GM21390 (cell line): ENCODE measurements around the gene SNX30.

ENCODE experiments used
- ATAC-seq: cut with Tn5 transposase; IDR thresholded peaks from one replicate; pipeline ENCODE4 v1.9.1; 2021; ENCODE audit not compliant: unreplicated experiment

The SNX30 gene

GRCh38 chr9:112819635-112820496 is 69.3 kb downstream of the SNX30 start:
- no peak for ATAC-seq

GRCh38 chr9:112820881-112821280 is 70.3 kb downstream of the SNX30 start:
- no peak for ATAC-seq

DNA sequence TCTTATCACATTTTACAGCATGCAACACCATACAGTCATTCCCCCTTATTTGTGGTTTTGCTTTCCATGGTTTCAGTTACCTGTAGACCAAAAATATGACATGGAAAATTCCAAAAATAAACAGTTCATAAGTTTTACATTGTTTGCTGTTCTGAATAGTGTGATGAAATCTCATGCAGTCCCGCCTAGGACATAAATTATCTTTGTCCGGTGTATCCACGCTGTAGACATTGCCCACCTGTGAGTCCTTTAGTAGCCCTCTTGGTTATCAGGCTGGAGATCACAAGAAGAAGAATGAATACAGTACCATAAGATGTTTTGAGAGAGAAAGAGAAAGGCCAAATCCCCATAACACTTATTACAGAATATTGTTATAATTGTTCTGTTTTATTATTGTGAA is 72.1 kb downstream of the SNX30 start:
- no peak for ATAC-seq

DNA sequence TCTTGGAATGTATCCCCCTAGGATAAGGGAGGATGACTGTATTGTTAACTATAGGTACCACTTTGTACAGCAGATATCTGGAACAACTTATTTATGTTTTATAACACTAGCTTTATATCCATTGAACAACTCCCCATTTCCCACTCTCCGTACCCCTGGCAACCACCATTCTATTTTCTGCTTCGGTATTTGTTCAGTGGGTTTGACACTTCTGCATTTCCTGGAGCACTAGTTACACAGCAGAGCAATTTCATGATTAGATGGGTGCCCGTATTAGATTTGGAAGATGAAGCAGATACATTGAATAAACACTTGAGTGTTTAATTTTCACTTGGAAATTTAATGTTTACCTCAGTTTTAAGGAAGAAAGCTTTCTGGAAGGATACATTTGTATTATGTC is 72.7 kb downstream of the SNX30 start:
- ATAC-seq = no peak

GRCh38 chr9:112831281-112831851 is 80.8 kb downstream of the SNX30 start:
- ATAC-seq = no peak

GRCh38 chr9:112831969-112832368 is 81.4 kb downstream of the SNX30 start:
- ATAC-seq = no peak

DNA sequence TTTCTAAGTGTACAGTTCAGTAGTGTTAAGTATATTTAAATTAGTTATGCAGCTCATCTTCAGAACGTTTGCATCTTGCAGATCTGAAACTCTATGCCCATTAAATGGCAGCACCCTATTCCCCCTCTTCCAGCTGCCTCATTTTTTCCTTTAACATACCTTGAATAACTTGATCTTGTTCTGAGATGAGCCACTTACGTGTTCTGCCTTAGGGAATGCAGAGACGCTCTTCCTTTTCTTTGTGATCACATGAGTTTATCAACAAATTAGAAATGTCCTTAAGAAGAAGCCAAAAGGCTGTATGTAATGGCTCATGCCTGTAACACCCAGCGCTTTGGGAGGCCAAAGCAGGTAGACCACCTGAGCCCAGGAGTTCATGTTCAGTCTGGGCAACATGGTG is 82.5 kb downstream of the SNX30 start:
- ATAC-seq = no peak

- ATAC-seq = no peak
Observed at GRCh38 chr9:112836394-112836793, 85.8 kb downstream of the SNX30 start.

DNA sequence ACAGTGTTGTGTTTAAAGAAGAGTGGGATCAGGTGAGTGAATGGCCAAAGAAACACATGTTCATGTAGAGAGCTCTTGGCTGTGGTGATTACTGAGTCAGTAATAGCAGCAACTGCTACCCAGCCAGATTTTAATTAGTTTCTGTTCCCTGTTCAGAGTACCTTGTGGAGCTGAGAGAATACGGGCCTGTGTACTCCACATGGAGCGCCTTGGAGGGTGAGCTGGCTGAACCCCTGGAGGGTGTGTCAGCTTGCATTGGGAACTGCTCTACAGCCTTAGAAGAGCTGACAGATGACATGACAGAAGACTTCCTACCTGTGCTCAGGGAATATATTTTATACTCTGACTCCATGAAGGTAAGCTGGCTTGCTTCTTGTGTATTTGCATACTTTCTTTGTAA is 87.8 kb downstream of the SNX30 start:
- ATAC-seq = no peak

- ATAC-seq = no peak
Observed at GRCh38 chr9:112839331-112839730, 88.8 kb downstream of the SNX30 start.

DNA sequence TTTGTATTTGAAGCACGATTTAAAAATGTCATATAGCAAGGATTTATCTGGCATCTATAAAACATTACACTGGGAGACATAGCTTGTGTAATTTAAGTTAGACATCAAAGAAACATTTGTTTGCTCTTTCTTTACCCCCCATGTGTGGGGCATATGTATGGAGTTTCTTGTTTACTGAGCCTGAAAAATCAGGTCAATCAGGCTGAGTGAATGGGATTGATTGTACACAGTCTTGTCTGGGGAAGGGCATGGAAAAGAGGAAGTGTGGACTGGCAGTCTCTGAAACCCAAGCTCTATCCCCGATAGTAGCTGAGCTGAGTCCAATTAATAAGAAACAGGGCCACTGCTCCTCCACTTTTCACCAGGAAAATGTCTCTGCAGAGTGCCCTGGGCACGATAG is 90.7 kb downstream of the SNX30 start:
- ATAC-seq = no peak

DNA sequence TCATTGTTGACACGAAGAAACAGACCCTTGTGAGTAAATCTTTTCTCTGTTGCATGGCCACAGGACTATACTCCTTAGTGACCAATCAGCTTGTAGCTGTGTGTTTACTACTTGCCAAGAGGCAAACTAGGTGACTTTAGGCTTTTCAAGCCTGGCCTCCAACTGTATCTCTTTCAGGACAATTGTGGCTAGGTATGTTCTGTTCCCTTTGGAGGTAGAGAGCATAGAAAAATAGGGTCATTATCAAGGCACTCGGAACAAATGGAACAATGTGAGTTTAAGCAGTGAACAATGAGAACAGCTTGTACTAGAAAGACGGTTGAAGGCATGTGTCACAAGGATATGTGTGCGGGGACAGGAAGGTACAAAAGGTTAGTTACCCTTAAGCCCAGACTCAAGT is 92.0 kb downstream of the SNX30 start:
- no peak for ATAC-seq

DNA sequence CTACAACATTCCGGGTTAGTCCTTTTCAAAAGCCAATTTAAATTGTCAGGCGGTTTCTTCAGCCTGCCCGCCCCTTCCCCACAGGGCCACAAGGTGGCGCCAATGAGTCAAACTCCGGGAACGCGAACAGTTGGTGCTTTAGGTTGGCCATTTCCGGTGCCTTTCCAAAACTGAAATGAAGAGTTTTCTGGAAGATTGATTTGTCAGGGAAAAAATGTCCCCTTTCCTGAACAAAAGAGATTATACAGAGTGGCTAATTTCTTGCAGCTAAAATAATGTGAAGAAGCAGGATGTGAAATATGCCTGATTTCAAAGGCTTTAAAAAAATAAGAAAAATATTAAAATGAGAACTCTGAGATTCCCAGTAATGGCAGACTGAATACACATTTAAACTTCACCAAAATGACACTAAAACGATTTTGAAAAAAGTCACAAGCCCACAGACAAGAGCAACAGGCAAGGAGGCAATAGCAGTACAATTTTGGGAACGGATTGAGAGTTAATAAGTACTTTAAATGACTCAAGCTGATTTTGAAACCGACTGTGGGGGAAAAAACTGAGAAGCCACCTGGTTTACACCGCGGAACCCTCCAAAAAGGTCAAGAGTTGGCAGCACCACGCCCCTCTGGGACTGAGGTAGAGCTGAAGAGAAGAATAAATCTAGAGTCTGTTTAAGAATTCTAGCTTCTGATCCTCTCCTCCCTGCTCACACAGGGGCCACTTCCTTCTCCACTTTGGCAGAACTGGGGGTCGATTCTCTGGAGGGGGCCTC is 94.4 kb downstream of the SNX30 start:
- ATAC-seq = peak; percentile 70

DNA sequence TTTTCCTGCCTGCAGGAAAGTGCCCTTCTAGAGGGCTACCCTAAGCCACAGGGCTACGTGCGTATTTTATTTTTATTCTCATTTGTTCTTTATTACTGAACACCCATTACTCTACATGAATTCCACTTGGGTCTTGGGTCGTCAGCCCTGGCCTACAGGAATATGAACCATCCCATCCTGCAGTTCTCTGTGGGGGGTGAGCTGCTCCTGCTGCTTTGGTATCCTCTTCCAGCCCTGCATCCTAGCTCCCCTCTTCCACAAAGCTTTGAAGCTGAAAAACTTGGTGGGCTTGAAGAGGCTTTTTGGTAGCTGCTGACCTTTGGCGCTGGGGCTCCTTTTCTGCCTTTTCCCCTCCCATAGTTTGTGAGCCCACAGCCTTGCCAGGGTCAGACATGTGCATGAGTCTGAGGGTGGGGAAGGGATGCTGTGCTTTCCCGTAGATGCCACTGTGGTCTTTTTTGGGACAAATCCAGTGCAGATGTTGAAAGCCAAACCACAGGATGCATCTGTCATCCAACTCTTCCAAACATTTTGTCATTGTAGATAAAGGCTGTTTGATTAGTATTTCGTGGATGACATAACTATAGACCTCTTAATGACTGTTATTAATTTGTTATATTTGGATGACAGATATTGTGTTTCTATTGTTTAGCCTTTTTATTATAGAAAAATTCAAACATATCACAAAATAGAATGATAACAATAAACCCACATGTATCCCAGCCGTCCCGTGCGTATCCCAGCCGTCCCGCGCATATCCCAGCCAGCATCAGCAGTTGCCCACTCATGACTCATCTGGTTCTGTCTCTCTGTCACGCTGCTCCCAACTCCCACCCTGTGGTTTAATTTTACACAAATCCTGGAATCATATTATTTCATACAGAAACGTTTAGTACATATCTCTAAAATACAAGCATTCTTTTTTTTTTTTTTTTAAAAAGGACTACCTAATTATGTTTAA is 96.2 kb downstream of the SNX30 start:
- ATAC-seq = no peak

GRCh38 chr9:112848316-112849151 is 98.0 kb downstream of the SNX30 start:
- ATAC-seq = no peak

- ATAC-seq = no peak
Observed at GRCh38 chr9:112849363-112849922, 98.9 kb downstream of the SNX30 start.

GRCh38 chr9:112850840-112851239 is 100.3 kb downstream of the SNX30 start:
- no peak for ATAC-seq

GRCh38 chr9:112852741-112853504 is 102.4 kb downstream of the SNX30 start:
- ATAC-seq = no peak
